ENCODE results near the gene HSPB7.

DNA sequence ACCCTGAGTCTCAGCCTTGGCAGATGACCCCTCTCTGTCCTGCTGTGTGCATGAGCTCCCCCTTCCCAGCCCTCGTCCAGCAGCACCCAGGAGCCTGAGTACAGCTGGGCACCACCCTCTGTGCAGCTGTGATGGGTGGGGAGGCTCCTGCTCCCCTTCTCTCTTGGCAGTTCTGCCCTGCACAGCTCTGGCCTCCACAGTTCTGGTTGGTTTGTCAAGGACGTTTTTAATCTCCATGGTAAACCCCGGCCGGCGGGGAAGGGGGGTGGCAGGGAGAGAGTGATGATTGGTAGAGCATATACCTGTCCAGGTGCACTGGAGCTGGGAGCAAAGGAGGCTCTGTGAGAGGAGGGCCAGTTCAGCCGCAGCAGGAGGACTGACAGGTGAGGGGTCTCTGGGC lies 3.8 kb upstream of the HSPB7 start, which contains the start of gene CLCNKA:
- TF ChIP-seq, protein P1, sequence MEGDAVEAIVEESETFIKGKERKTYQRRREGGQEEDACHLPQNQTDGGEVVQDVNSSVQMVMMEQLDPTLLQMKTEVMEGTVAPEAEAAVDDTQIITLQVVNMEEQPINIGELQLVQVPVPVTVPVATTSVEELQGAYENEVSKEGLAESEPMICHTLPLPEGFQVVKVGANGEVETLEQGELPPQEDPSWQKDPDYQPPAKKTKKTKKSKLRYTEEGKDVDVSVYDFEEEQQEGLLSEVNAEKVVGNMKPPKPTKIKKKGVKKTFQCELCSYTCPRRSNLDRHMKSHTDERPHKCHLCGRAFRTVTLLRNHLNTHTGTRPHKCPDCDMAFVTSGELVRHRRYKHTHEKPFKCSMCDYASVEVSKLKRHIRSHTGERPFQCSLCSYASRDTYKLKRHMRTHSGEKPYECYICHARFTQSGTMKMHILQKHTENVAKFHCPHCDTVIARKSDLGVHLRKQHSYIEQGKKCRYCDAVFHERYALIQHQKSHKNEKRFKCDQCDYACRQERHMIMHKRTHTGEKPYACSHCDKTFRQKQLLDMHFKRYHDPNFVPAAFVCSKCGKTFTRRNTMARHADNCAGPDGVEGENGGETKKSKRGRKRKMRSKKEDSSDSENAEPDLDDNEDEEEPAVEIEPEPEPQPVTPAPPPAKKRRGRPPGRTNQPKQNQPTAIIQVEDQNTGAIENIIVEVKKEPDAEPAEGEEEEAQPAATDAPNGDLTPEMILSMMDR (IDR thresholded peaks at IDR 0.05) = no peak
- TF ChIP-seq POLR2A (IDR thresholded peaks at IDR 0.05) = peak in 1 of 2 donors; percentile 45
